LNCaP clone FGC (cell line): Measurements from ENCODE around the gene LHPP.

Experiments
- DNase-seq: peaks from one replicate; pipeline ENCODE4 v3.0.0-alpha.2; 2011; ENCODE audit warnings: low read depth
- H3K4me3 ChIP-seq: 2 replicates; pipeline ENCODE4 v1.5.1; 2011; ENCODE audit warnings: mild to moderate bottlenecking, low read depth, low read length, control low read depth
- TF ChIP-seq, protein P1 (sequence below): IDR thresholded peaks from 2 replicates; pipeline ENCODE4 v1.5.1; 2012; ENCODE audit warnings: mild to moderate bottlenecking; ENCODE audit not compliant: control insufficient read depth, insufficient read depth; ENCODE audit errors: extremely low read depth

Gene LHPP

GRCh38 chr10:124419635-124420034 is 42.0 kb upstream of the LHPP start:
- DNase-seq: no peak
- TF ChIP-seq, protein P1, sequence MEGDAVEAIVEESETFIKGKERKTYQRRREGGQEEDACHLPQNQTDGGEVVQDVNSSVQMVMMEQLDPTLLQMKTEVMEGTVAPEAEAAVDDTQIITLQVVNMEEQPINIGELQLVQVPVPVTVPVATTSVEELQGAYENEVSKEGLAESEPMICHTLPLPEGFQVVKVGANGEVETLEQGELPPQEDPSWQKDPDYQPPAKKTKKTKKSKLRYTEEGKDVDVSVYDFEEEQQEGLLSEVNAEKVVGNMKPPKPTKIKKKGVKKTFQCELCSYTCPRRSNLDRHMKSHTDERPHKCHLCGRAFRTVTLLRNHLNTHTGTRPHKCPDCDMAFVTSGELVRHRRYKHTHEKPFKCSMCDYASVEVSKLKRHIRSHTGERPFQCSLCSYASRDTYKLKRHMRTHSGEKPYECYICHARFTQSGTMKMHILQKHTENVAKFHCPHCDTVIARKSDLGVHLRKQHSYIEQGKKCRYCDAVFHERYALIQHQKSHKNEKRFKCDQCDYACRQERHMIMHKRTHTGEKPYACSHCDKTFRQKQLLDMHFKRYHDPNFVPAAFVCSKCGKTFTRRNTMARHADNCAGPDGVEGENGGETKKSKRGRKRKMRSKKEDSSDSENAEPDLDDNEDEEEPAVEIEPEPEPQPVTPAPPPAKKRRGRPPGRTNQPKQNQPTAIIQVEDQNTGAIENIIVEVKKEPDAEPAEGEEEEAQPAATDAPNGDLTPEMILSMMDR: no peak
- H3K4me3 ChIP-seq: no peak overlapping the region

DNA sequence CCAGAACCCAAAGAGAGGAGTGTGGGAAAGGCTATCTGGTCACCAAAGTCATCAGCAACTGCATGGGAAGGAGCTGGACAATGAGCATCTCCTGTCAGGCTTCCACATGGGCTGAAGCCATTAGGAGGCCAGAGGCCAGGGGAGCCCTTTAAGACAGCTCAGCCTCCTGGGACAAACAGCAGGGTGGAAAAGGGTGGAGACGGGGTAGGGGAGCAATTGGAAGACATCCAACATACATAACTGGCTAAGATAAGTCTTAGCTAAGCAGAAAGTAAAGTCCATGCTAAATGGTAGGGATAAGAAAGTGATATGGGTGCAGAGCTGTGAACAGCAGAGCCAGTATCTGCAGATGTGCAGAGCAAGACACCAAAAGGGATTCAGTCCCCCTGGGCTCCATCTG is 41.4 kb upstream of the LHPP start:
- DNase-seq: no peak
- H3K4me3 ChIP-seq: no peak overlapping the region
- TF ChIP-seq, protein P1: no peak

GRCh38 chr10:124422742-124423141 is 38.9 kb upstream of the LHPP start:
- DNase-seq: no peak
- TF ChIP-seq, protein P1: no peak
- no peak overlapping the region for H3K4me3 ChIP-seq

GRCh38 chr10:124423813-124424212 is 37.8 kb upstream of the LHPP start:
- no peak for DNase-seq
- H3K4me3 ChIP-seq: no peak overlapping the region
- TF ChIP-seq, protein P1: no peak

DNA sequence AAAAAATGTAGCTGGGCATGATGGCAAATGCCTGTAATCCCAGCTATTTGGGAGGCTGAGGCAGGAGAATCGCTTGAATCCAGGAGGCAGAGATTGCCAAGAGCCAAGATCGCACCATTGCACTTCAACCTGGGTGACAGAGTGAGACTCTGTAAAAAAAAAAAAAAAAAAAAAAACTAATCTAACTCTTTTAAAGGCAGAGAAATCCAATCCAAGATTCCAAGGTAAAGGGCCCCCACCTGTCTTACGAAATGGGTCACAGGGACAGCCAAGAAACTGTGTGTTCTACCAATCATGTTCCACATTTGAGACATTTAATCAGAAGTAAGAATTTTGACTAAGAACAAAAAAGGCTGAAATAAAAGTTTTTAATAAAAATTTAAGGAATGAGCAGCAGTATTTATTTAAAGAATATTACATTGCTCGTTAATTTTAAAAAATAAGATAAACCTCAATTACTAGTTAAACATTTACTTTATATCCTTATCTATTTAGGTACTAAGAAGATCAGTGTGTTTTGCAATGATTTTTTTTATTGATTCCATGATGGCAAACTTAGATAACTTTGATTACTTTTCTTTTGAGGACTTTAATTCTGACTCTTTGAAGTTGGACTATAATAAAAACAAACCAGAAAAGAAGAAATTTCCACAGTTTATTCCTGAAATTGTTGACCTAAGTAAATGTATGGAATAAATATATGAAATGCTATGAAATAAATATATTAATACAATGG is 36.2 kb upstream of the LHPP start:
- DNase-seq: no peak
- H3K4me3 ChIP-seq: no peak overlapping the region
- TF ChIP-seq, protein P1: no peak

GRCh38 chr10:124428207-124428777 is 33.3 kb upstream of the LHPP start:
- no peak for DNase-seq
- no peak overlapping the region for H3K4me3 ChIP-seq

More at GRCh38 chr10:124428207-124428777, 33.3 kb upstream of the LHPP start:
- TF ChIP-seq, protein P1: no peak
